Endothelial cell of umbilical vein (primary cell): ENCODE results near the gene CC2D2A.

Source experiments
- CTCF ChIP-seq, 2 donors: IDR thresholded peaks; 1 replicate in 1 of 2; 2 replicates in 1 of 2; pipeline ENCODE4 v1.5.1; 2011; ENCODE audit warnings: low read length in 2 of 2, mild to moderate bottlenecking in 2 of 2, moderate library complexity in 2 of 2, control low read depth in 1 of 2, inconsistent platforms in 1 of 2, low read depth in 1 of 2; ENCODE audit not compliant: insufficient read depth in 1 of 2; ENCODE audit errors: extremely low read depth in 1 of 2
- EZH2 ChIP-seq: IDR thresholded peaks from 2 replicates; pipeline ENCODE4 v1.6.1; 2012; ENCODE audit warnings: borderline replicate concordance, low read depth, mild to moderate bottlenecking, moderate library complexity, low read length, inconsistent platforms; ENCODE audit not compliant: severe bottlenecking
- GATA2 ChIP-seq: IDR thresholded peaks from 2 replicates; pipeline ENCODE4 v1.7.0; 2011; ENCODE audit warnings: low read depth, mild to moderate bottlenecking, moderate library complexity, mixed read lengths, low read length; ENCODE audit not compliant: insufficient read length, insufficient read depth
- JUN ChIP-seq: IDR thresholded peaks from 2 replicates; pipeline ENCODE4 v1.6.1; 2011; ENCODE audit warnings: borderline replicate concordance, low read depth; ENCODE audit not compliant: insufficient read length, insufficient read depth
- MAX ChIP-seq: IDR thresholded peaks from 2 replicates; pipeline ENCODE4 v1.6.1; 2011; ENCODE audit not compliant: insufficient read depth, insufficient read length
- MYC ChIP-seq: IDR thresholded peaks from one replicate; pipeline ENCODE4 v1.6.1; 2011; ENCODE audit warnings: mild to moderate bottlenecking, low read depth, low read length
- POLR2A ChIP-seq: IDR thresholded peaks from 2 replicates; pipeline ENCODE4 v1.6.1; 2012; ENCODE audit warnings: low read depth, mild to moderate bottlenecking, control low read depth, low read length
- POLR2AphosphoS5 ChIP-seq: IDR thresholded peaks from 2 replicates; pipeline ENCODE4 v1.6.1; 2012; ENCODE audit warnings: low read depth, mild to moderate bottlenecking, control low read depth, low read length, moderate library complexity; ENCODE audit not compliant: insufficient read depth

GRCh38 chr4:15482842-15483241, 13.2 kb downstream of the CC2D2A start:
- TF ChIP-seq MAX (no peak), POLR2A (no peak), EZH2 (no peak), CTCF (IDR thresholded peaks at IDR 0.05; ENCODE audit: extremely low read depth in 1 of 2, insufficient read depth in 1 of 2, low read depth in 1 of 2, low read length in 2 of 2) (no peak), JUN (no peak), MYC (no peak), POLR2AphosphoS5 (no peak), GATA2 (no peak)
